GM18519 (cell line): Measurements from ENCODE around the gene BRINP2.

Source experiments
- ATAC-seq: cut with Tn5 transposase; IDR thresholded peaks from one replicate; pipeline ENCODE4 v1.9.1; 2021; ENCODE audit warnings: mild to moderate bottlenecking, moderate library complexity; ENCODE audit not compliant: unreplicated experiment, low FRiP score

The BRINP2 gene

DNA sequence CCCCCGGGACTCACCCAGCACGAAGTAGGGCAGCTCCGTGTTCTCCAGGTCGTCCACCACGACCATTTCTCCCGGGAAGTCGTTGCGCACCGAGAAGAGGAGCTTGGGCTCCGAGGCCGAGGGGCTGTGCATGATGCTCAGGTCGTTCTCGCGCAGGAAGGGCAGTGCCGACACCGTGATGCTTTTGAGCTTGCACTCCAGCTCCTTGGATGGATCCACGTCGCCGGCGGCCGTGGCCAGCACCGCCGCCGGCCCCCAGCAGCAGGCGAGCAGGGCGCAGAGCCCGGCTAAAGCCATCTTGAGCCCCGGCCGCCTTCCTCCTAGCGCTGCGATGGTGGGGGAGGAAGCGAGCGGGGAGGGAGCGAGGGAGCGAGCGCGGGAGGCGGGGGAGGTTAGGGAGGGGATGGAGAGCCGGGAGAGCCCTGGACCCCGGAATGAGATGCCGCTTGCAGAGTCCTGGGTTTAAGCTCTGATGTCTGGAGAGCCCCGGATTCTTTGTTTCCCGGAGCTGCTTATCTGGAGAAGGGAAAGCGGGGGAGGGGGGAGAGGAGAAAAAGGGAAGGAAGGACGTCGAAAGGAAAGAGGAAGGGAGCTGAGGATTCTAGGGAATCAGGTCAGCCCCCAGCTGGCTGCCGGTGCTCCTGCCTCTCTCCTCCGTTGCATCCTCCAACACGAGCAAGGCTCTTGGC, 6.2 kb upstream of the BRINP2 start, which contains the start of gene ASTN1:
Gene ASTN1, minus strand, starts transcription at position 333 of the 689 bp plus-strand sequence. Its CDS starts 36 bp downstream, at position 297.
- ATAC-seq, result no peak

DNA sequence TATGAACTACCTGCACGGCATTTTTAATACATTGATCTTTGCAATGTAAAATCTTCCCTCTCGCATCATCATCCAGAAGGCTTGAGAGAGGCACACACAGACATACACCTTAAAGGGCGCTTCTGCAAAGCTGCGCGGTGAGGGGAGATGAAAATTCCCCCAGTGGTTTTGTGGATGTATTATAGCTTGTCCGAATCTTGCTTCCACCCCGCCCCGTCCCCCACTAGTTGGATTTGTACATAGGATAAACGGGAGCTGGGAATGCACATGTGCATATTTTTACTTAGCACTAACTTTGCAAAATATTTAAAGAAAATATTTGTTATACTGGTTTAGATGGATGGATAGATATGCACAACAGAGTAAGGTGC, 5.7 kb upstream of the BRINP2 start:
- ATAC-seq, result no peak

DNA sequence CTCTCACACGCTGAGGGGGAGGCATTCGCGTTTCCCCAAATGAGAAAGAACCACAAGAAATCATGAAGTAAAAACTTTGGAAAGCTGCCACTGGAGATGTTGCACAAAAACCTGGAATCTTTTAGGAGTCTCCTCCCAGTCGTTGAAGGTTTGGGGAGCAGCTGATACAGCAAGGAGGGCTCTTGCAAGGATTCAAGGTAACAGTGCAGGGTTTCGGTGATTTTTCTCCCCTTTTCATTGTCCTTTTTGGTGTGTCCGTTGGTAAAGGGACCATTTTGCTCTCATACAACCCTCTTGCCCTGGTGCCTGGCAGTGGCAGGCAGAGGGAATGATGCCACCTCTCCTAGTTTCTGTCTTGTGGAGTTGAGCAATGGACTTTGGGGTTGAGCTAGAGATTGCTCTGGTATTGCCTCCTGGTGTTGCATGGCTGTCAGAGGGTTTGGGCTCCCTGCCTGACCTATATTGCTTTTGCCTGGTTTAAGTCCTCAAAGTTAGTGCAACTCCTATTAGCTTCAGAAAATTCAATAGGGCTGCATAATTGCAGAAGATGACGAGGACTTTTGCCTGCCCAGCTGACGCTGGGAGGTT, 872 bp downstream of the BRINP2 start:
- no peak for ATAC-seq

DNA sequence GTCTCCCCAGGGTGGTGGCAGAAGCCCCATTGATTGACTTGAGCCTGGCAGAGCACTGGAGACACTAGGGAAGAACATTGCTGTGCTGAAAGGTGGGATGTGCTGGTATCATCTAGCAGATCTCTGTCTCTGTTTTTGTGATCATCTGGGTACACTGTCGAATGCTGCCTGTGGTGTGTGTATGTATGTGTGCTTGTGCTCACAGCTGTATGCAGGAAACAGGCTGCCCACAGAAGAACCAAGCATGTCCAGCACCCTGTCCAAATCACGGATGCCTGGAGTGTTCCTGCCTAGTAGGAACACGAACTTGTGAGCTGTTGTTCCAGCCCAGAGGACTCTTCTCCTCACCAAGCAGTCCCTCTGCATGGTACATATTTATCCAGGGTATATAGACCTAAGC, 1.5 kb downstream of the BRINP2 start:
- no peak for ATAC-seq

DNA sequence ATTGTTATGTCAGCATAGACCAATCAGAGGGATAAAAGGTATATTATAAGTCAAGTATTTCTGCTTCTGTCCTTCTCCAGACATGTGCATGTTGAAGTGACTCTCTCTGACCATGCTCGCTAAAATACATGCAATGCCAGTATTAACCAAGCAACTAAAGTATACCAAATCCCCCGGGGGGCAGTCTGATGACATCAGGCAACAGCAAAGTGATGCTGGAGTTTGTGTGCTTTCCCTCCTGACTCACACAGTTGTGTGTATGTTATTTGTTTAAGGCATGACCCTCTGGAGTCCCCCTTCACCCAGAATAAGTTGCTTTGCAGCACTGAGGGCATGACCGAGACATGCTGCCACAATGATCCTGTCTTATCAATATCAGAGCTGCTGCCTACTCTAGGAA, 2.1 kb downstream of the BRINP2 start:
- no peak for ATAC-seq

DNA sequence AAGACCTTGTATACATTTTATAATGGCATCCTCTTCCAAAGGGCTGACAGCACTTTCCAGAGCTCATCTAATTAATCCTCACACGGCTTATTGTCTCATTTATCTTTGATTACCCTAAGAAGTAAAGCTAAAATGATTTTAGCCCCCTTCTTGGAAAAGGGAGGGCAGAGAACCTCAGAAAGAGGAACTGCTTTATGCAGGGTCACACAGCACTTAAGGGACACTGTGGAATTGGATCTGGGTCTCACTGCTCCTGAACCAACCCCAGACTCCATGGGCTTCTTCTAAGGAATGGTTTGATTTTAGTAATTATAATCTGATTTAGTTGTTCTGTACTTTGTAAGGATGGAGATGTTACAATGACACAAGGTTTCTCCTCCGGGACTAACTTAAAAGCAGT, 3.2 kb downstream of the BRINP2 start:
- ATAC-seq, result no peak

DNA sequence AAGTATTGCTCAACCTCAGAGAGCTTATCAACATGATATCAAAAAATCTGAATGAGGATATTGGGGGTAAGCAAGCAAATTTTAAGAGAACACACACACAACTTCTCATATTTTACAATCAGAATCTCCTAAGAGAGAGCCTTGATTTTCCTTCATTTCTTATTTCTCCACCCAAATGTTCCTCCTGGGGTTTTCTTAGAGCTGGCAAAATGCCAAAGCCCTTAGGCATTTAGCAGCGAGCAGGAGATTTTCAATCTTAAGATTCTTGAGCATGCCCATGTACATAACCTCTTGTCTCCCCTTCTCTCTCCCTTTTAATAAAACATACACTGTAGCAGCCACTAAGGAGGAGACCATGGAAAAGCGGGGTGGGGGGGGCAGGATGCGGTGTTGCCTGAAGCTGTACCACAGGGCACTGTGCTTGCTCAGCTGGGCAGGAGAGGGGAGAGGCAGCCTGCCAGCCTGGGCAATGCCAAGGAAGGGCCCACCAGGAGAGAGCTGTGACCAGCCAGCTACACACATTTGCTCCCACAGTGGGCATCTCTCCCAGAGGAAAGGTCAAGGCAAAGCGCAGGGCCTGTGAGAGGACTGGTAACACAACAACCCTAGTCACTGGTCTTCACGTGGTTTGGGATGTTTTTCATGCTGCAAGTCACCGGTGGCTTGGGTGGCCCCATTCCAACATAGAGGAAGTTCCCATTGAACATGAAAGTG, 4.3 kb downstream of the BRINP2 start:
- no peak for ATAC-seq

DNA sequence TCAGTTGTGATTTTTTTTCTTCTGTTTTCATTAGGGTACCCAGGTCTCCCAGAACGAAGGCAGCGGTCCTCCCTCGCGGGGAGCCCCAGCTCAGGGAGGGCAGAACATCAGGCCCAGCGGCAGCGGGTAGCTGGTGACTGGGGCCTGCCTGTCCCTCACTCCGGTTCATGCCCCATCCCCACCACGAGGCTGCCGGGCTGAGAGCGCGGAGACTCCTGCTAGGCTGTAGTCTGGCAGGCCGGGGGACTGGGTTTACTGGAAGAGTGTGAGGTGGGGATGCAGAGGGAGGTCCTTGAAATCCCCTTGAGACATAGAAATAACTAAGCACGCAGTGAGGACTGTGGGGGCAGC, 10.5 kb downstream of the BRINP2 start:
- no peak for ATAC-seq

DNA sequence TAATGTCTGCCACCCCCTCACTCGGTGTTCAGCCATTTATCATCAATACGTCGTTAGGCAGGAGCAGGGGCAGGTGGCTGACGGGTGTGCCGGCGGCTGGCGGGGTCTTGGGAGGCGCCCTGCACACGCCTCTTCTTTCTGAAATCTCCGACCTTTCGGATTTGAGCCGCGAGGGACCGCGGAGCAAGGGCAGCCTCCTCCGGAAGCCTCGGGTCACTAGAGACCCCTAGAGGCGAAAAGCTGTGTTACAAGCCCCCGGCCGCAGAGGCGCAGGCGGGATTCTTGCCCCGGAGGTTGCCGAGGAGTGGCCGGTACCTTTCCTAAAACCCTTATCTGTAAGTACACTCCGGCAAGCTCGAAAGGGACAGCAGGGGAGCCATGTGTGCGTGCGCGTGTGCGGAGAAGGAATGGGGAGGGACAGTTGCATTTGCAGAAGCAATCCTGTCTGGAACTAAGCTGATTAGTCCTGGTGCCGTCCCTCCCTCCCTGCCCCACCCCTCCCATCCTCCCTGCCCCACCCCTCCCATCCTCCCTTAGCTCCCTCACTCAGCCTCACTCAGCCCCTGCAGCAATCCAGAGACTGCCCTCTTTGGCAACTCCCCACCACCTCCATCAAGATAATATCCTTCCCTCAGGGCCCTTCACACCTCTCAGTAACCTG, 11.0 kb downstream of the BRINP2 start:
- ATAC-seq, result peak; percentile 93

DNA sequence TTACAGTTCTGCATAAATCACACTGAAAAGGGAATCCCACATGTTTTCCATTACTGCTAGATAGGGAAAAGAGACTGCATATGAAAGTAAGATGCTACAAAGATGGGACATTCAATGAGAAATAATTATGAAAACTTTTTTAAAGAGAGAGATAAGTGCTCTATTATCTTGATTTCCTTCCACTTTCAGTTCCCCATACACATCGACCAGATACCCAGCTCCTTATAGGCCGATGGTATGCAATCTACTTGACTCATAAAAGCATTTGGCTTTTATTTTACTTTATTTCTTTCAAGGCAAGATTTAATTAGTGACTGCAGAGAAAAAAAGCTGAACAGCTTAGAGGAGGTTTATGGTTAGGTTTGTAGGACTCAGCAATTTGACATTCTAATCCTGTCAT, 13.1 kb downstream of the BRINP2 start:
- no peak for ATAC-seq

DNA sequence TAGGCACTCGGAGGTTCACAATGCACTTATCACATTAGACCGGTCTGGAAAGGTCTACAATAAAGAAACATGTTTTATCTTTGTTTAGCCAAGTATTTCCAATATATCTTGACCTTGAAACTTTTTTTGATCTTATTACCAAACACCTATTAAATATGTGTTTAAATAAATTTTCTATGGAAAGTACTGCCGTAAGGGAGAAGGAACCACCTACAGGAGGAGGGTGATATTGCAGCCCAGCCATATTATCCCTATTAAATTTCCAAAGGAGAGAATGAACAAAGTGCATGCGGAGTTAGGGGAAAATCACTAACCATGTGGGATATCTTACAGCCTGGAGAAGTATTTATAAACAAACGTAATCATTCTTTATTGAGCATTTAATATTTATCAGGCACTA, 14.5 kb downstream of the BRINP2 start:
- no peak for ATAC-seq

DNA sequence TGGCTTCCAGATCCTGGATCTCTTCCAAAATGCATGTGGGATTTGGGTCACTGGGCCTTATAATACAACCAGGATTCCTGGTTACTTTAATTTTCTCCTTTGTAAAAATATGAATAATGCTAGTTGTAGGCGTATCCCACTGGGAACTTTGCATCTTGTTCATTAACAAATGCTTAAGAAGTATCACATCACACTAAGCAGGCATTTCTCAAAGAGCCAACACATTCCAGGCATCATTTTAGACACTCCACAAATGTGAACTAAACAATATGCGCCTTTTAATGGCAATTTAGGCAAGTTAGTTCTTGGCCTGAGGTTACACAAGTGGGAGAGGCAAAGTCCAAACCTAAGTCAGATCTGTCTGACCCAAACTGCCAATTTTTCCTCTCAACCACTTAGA, 15.9 kb downstream of the BRINP2 start:
- ATAC-seq, result no peak

DNA sequence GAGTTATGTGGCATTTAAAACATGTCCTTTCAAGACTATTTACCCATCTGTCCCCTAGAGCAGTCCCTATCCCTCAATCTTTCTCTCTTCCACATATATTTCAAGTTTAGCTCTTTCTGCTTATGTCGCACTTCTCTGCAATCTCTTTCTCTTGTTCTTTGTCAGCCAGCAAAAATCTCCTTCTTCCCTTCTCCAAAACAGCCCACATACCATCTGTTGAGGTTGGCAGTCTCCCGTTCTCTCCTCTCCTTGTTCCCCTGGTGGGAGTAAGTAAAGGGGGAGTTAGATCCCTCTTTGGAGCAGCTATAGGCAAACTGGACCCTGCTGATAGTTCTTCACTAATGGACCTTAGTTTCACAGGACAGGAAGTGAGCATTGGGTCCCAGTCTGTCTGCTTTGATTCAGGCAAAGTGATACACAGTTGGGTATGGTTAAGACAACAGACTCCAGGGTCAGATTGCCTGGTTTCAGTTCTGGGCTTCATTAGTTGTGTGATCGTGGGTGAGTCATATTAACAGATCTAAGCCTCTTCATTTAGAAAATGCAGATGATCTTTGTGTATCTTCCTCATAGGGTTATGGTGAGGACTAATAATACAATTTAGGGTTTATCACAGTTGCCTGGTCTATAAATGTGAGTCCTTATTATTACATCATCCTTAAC, 19.7 kb downstream of the BRINP2 start:
- ATAC-seq, result no peak

DNA sequence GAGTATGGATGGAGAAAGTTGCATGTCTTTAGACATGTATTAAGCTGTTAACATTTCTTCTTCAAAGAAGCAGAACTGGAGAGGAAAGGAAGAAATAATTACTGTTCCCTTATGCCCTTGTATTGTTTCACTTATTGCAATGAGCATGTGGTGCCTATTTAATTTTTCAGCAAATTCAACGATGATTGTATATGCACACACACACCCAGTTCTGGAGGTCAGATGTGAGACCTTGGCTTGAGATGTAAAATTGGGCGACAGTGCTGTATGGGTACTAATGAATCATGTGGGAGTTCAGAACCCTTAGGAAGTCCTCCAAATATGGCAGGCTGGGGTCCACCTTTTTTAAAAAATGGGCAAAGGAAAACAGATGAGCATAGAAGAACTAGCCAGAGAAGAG, 27.5 kb downstream of the BRINP2 start:
- ATAC-seq, result no peak

DNA sequence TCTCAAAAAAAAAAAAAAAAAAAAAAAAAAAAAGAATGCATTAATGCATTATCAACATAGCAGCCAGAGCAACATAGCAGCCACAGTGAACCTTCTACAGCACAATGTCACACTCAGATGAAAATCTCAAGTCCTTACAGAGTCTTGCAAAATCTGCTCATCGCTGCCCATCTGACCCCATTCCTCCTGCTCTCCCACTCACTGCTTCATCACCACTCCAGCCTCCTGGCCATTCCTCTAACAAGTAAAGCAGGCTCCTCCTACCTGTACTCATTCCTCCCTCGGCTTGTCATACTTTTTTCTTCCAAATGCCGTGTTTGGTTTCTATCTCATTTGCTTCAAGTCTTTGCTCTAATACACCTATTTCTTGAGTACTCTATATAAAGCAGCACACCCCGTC, 29.5 kb downstream of the BRINP2 start:
- no peak for ATAC-seq

DNA sequence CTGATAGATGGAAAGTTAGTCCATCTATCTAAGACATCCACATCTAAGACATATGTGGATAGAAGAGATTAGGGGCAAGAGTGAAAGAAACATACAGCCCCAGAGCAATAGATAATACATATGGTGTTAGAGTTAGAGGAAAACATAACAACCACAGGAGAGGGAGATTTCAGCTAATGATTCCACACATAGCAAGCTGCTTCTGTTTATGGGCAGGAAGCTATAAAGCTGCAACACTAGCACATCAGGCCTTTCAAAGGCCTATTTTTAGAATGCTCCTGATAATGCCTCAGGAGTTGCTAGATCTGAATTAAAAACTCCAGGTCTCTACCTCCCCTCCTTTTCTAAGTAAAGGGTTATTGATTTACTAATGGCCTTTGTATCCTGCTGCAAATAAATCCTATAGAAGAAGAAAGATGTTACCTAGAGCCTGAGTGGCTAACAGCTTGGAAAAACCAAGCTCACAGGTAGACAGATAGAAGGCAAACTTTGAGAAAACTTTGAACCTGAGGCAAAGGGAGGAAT, 36.1 kb downstream of the BRINP2 start:
- ATAC-seq, result no peak

DNA sequence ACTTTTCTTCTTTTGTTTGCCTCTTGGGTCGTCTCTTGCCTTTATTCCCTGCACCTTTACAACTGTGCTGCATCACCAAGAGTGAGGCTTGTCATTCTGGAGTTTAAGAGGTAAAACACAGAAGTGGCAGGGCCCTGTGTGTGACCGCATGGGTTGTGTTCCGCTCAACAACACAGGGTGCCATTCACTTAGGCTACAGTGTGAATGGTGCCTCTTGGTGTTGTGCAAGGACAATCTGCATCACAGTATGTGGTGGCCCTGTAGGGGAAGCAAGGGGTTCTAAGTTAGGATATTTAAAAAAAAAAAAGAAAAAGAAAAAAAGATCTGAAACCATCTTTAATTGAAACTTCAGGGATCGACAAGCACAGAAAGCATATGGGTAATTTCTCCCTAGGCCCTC, 38.2 kb downstream of the BRINP2 start:
- ATAC-seq, result no peak

DNA sequence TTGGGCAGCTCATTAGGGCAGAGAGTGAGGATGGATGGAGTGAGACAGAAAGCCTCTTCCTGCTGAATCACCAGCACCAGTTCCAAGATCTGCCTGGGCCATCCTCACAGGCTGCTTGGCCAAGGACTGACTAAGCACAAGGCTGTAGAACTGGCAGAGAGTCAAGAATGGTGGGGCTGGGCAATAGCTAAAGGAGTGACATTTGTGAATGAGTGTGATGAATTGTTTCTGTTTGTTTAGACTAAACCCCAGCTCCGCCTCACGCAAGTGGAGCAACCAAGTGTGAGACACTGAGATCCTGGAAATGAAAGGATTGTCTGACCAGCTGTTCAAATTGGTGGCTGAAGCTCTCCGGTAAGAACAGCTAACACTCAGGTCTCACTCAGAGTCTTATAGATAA, 38.6 kb downstream of the BRINP2 start:
- ATAC-seq, result no peak

DNA sequence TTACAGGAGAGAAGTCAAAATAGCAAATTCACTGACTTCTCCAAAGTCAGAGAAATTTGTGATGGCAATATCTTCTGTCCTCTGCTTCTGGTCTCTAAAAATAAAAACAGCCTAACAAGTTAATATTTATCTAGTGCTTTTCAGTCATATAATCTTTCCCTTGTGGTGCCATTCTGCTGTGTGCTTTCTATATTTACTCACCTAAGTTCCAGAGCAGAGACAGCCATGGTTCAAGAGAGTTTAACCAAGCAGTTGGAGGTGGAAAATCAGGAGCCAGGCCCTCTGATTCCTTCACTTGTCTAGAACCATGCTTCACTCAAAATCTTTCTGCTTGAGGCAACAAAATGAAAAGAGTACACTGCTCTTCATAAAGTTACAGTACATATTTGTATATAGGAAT, 39.3 kb downstream of the BRINP2 start:
- ATAC-seq, result no peak

DNA sequence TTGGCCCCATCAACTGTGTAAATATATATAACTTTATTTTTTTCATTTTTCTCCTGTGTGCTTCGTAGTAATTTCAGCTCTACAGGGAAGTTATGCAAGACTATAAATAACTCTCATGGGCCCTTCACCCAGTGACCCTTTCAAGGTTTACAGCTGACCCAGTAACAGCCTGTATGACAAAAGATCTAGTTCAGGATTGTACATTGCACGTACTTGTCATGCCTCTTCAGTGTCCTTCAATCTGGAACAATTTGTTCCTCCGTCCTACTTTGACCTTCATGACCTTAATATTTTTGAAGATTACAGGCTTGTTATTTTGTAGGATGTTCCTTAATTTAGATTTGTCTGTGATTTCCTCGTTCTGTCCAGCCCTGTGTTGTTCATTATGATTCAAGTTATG, 40.5 kb downstream of the BRINP2 start:
- no peak for ATAC-seq
